Gastrocnemius medialis (tissue), 4 donors: Measurements from ENCODE around the gene ADARB1. TPM values are rescaled to one million over a fixed set of nuclear protein-coding genes. Genes with fewer than 3 reads are reported as not detected.

Experiments used
- ATAC-seq, 2 donors: fragments of 150-250 bp; one replicate each; pipeline ENCODE4 v1.9.1; 2016
- DNase-seq, 2 donors: peaks; one replicate each; pipeline ENCODE4 v3.0.0-alpha.2; 2019
- H3K27ac ChIP-seq, 4 donors: fragments of 200-600 bp; sonication (generic); 1 replicate in 1 of 4; 2 replicates in 3 of 4; pipeline ENCODE4 v1.5.1; 2016 to 2018; ENCODE audit warnings: mild to moderate bottlenecking in 2 of 4, moderate library complexity in 1 of 4
- H3K27me3 ChIP-seq, 3 donors: fragments of 200-600 bp; sonication (generic) in 2 of 3; 1 replicate in 1 of 3; 2 replicates in 2 of 3; pipeline versions ENCODE4 v1.5.1 to v1.6.0; 2016 to 2019; ENCODE audit warnings: mild to moderate bottlenecking in 1 of 3, moderate library complexity in 1 of 3
- H3K36me3 ChIP-seq, 2 donors: fragments of 200-600 bp; sonication (generic) in 1 of 2; one replicate each; pipeline ENCODE4 v1.5.1; 2017 to 2018
- H3K4me1 ChIP-seq, 2 donors: fragments of 200-600 bp; sonication (generic) in 1 of 2; one replicate each; pipeline ENCODE4 v1.5.1; 2016 to 2017; ENCODE audit warnings: mild to moderate bottlenecking in 2 of 2
- H3K4me3 ChIP-seq, 4 donors: fragments of 200-600 bp; sonication (generic) in 3 of 4; 1 replicate in 1 of 4; 2 replicates in 3 of 4; pipeline ENCODE4 v1.5.1; 2016 to 2019; ENCODE audit warnings: mild to moderate bottlenecking in 2 of 4
- H3K9me3 ChIP-seq, 3 donors: fragments of 200-600 bp; sonication (generic) in 2 of 3; 1 replicate in 1 of 3; 2 replicates in 2 of 3; pipeline ENCODE4 v1.5.1; 2016 to 2019
- CTCF ChIP-seq, 5 experiments: fragments of 450-650 bp in 3 of 5; fragments of 200-600 bp in 2 of 5; sonication (generic) in 2 of 5; IDR thresholded peaks in 4 of 5; conservative IDR thresholded peaks in 1 of 5; 1 replicate in 4 of 5; 2 replicates in 1 of 5; pipeline ENCODE4 v1.5.1; 2016 to 2019; ENCODE audit warnings: antibody characterized with exemption in 5 of 5, mild to moderate bottlenecking in 3 of 5, moderate library complexity in 3 of 5
- POLR2A ChIP-seq, 2 donors: fragments of 450-650 bp; IDR thresholded peaks; one replicate each; pipeline ENCODE4 v1.6.1; 2017; ENCODE audit warnings: antibody characterized with exemption in 2 of 2, mild to moderate bottlenecking in 2 of 2, moderate library complexity in 2 of 2
- in situ Hi-C, 4 donors: fragments of 200-750 bp; cut with MboI; loops; one replicate each; pipeline versions ENCODE4 v1.15.0 to v1.8.0; 2017; ENCODE audit warnings: low sequenced_read_pairs in 4 of 4
- intact Hi-C: fragments of 100-400 bp; cut with DNase I; formaldehyde crosslinking; loops from one replicate; pipeline ENCODE4 v1.15.1; 2023; ENCODE audit warnings: low total_unique reads
- total RNA-seq, 4 donors: library from RNA; depleted of rRNA; stranded (reverse); fragments of >200 nt; gene quantifications; one replicate each; pipeline versions ENCODE4 v1.1.0 to v1.2.3, GENCODE V29; 2016

The ADARB1 gene
- total RNA-seq, 4 donors from 2014 or later = 5.9 to 11.5 (median 6.9) TPM

- no peak for TF ChIP-seq POLR2A (IDR thresholded peaks at IDR 0.05)
- no peak for TF ChIP-seq CTCF (IDR thresholded peaks at IDR 0.05 in 4 of 5, conservative IDR thresholded peaks at IDR 0.05 in 1 of 5)
- no peaks in the 10 kb centered on the region for H3K36me3 ChIP-seq
- H3K4me3 ChIP-seq = no peak overlapping the region
- ATAC-seq = no peak
- no peaks in the 10 kb centered on the region for H3K9me3 ChIP-seq
- DNase-seq = no peak
- no peak overlapping the region for H3K27ac ChIP-seq
- intact Hi-C loops = loop anchor here (2.0 kb wide), 1 partner anchor 16 kb away; no protein-coding TSS in a partner anchor
- peaks cover 19 to 29% of the 10 kb centered on the region in 2 donors for H3K4me1 ChIP-seq
- H3K27me3 ChIP-seq = no peaks in the 10 kb centered on the region
- in situ Hi-C loops = no loop called here
These were observed 40.8 kb downstream of the ADARB1 start for GRCh38 chr21:45115141-45115540.

GRCh38 chr21:45116066-45116465 is 41.7 kb downstream of the ADARB1 start:
- intact Hi-C loops = no loop called here
- in situ Hi-C loops = no loop called here
- Histone ChIP-seq H3K27me3 (no peaks in the 10 kb centered on the region), H3K9me3 (no peaks in the 10 kb centered on the region), H3K36me3 (peaks cover 0 to 4% of the 10 kb centered on the region in 2 donors), H3K27ac (no peak overlapping the region), H3K4me3 (no peak overlapping the region), H3K4me1 (peaks cover 17 to 22% of the 10 kb centered on the region in 2 donors)
- DNase-seq (no peak), ATAC-seq (no peak)
- TF ChIP-seq CTCF (IDR thresholded peaks at IDR 0.05 in 4 of 5, conservative IDR thresholded peaks at IDR 0.05 in 1 of 5) (no peak), POLR2A (IDR thresholded peaks at IDR 0.05) (no peak)

GRCh38 chr21:45117314-45117713 is 42.9 kb downstream of the ADARB1 start:
- in situ Hi-C loops = no loop called here
- Histone ChIP-seq H3K4me3 (no peak overlapping the region), H3K4me1 (peaks cover 13 to 17% of the 10 kb centered on the region in 2 donors), H3K27ac (no peak overlapping the region), H3K27me3 (no peaks in the 10 kb centered on the region), H3K9me3 (no peaks in the 10 kb centered on the region), H3K36me3 (peaks cover 0 to 4% of the 10 kb centered on the region in 2 donors)
- DNase-seq (no peak), ATAC-seq (no peak)
- TF ChIP-seq CTCF (IDR thresholded peaks at IDR 0.05 in 4 of 5, conservative IDR thresholded peaks at IDR 0.05 in 1 of 5) (no peak), POLR2A (IDR thresholded peaks at IDR 0.05) (no peak)
- intact Hi-C loops = no loop called here

GRCh38 chr21:45118099-45118498 is 43.7 kb downstream of the ADARB1 start:
- ATAC-seq (no peak), DNase-seq (no peak)
- peaks cover 0 to 4% of the 10 kb centered on the region in 2 donors for H3K36me3 ChIP-seq
- H3K27ac ChIP-seq = no peak overlapping the region
- no peak for TF ChIP-seq CTCF (IDR thresholded peaks at IDR 0.05 in 4 of 5, conservative IDR thresholded peaks at IDR 0.05 in 1 of 5)
- no peak for TF ChIP-seq POLR2A (IDR thresholded peaks at IDR 0.05)
- in situ Hi-C loops (no loop called here), intact Hi-C loops (no loop called here)
- no peaks in the 10 kb centered on the region for H3K27me3 ChIP-seq
- H3K9me3 ChIP-seq = no peaks in the 10 kb centered on the region
- H3K4me3 ChIP-seq = no peak overlapping the region
- peaks cover 13 to 17% of the 10 kb centered on the region in 2 donors for H3K4me1 ChIP-seq

GRCh38 chr21:45119812-45120211 is 45.4 kb downstream of the ADARB1 start:
- DNase-seq (no peak), ATAC-seq (no peak)
- H3K9me3 ChIP-seq = no peaks in the 10 kb centered on the region
- in situ Hi-C loops (loop anchor here in 3 of 4 donors (5.0 to 10.0 kb wide), 3 partner anchors 38 to 65 kb away; partner anchors contain the start of gene ADARB1 (in 1 of the 3)), intact Hi-C loops (no loop called here)
- no peaks in the 10 kb centered on the region for H3K27me3 ChIP-seq
- no peak overlapping the region for H3K4me3 ChIP-seq
- H3K27ac ChIP-seq = no peak overlapping the region
- peaks cover under 1 to 1% of the 10 kb centered on the region in 2 donors for H3K4me1 ChIP-seq
- H3K36me3 ChIP-seq = peaks cover 0 to 4% of the 10 kb centered on the region in 2 donors
- no peak for TF ChIP-seq POLR2A (IDR thresholded peaks at IDR 0.05)
- TF ChIP-seq CTCF (IDR thresholded peaks at IDR 0.05 in 4 of 5, conservative IDR thresholded peaks at IDR 0.05 in 1 of 5) = no peak
